ENCODE results near the gene ETV3.
"Not testable (repeated sequence)": the region's sequence is repeated elsewhere in the genome, so short reads cannot be mapped to it uniquely, and the experiment has no call there.

Gene ETV3

GRCh38 chr1:157138220-157139051 is at the start of gene ETV3:
Gene ETV3 (minus strand): TSS chr1:157138395. CDS start chr1:157136352, 2,043 bp downstream.
- peak; percentile 90 for DNase-seq

- no peak for DNase-seq
Observed at GRCh38 chr1:157186281-157186992, 48.2 kb upstream of the ETV3 start.

- DNase-seq: no peak
Observed at GRCh38 chr1:157183870-157184269, 45.7 kb upstream of the ETV3 start.

- DNase-seq: not testable (repeated sequence)
Observed at GRCh38 chr1:157182371-157182770, 44.2 kb upstream of the ETV3 start.

- DNase-seq: no peak
Observed at GRCh38 chr1:157181790-157182189, 43.6 kb upstream of the ETV3 start.

GRCh38 chr1:157181258-157181657 is 43.1 kb upstream of the ETV3 start:
- DNase-seq: no peak

- DNase-seq: no peak
Observed at GRCh38 chr1:157178490-157178889, 40.3 kb upstream of the ETV3 start.

- DNase-seq: no peak
Observed at GRCh38 chr1:157177733-157178394, 39.7 kb upstream of the ETV3 start.

GRCh38 chr1:157176591-157177121 is 38.5 kb upstream of the ETV3 start:
- DNase-seq: no peak

- no peak for DNase-seq
Observed at GRCh38 chr1:157176016-157176415, 37.8 kb upstream of the ETV3 start.

GRCh38 chr1:157173900-157174410 is 35.8 kb upstream of the ETV3 start:
- DNase-seq: no peak

- DNase-seq: not testable (repeated sequence)
Observed at GRCh38 chr1:157173241-157173640, 35.0 kb upstream of the ETV3 start.

- DNase-seq: not testable (repeated sequence)
Observed at GRCh38 chr1:157172591-157172990, 34.4 kb upstream of the ETV3 start.

GRCh38 chr1:157171903-157172503 is 33.8 kb upstream of the ETV3 start:
- not testable (repeated sequence) for DNase-seq

GRCh38 chr1:157170677-157171515 is 32.7 kb upstream of the ETV3 start:
- DNase-seq: peak; percentile 80

- no peak for DNase-seq
Observed at GRCh38 chr1:157168015-157168414, 29.8 kb upstream of the ETV3 start.

GRCh38 chr1:157167437-157167836 is 29.2 kb upstream of the ETV3 start:
- no peak for DNase-seq

GRCh38 chr1:157166590-157166989 is 28.4 kb upstream of the ETV3 start:
- no peak for DNase-seq

- DNase-seq: peak; percentile 92
Observed at GRCh38 chr1:157163273-157164127, 25.3 kb upstream of the ETV3 start.

GRCh38 chr1:157162345-157162744 is 24.1 kb upstream of the ETV3 start:
- DNase-seq: no peak

- no peak for DNase-seq
Observed at GRCh38 chr1:157161901-157162300, 23.7 kb upstream of the ETV3 start.
